ENCODE results near the gene CHD3.

Gene CHD3

GRCh38 chr17:7927596-7927995 lies 39.0 kb downstream of the CHD3 start:
- H3F3A ChIP-seq (ENCODE audit: insufficient read depth, low read length) = no peaks in the 10 kb centered on the region
- no peaks in the 10 kb centered on the region for H3K9me3 ChIP-seq (ENCODE audit: low read length)
- H2AFZ ChIP-seq (ENCODE audit: low read length) = no peak overlapping the region
- H3K9ac ChIP-seq (ENCODE audit: low read length) = no peak overlapping the region
- TF ChIP-seq EZH2 (IDR thresholded peaks at IDR 0.05; ENCODE audit: borderline replicate concordance, low read length) (no peak), CTCF (IDR thresholded peaks at IDR 0.05; ENCODE audit: low read length) (no peak)
- H3K4me2 ChIP-seq (ENCODE audit: low read length) = no peak overlapping the region
- 0 out of 2 replicates have a peak, but pooled peaks cover 4% of the 10 kb centered on the region for H3K79me2 ChIP-seq (ENCODE audit: insufficient read depth, low read length)
- no peaks in the 10 kb centered on the region for H3K27me3 ChIP-seq (ENCODE audit: insufficient read depth, low read length)
- H3K4me1 ChIP-seq (ENCODE audit: insufficient read depth, low read length, severe bottlenecking) = peaks cover 37% of the 10 kb centered on the region
- no peak overlapping the region for H3K4me3 ChIP-seq (ENCODE audit: low read depth, low read length, poor library complexity, severe bottlenecking)
- H3K9me2 ChIP-seq (ENCODE audit: low read depth, low read length) = no peaks in the 10 kb centered on the region
- H3K27ac ChIP-seq (ENCODE audit: low read depth, low read length, poor library complexity, severe bottlenecking) = no peak overlapping the region
- H4K20me1 ChIP-seq (ENCODE audit: insufficient read depth, low read length) = no peaks in the 10 kb centered on the region
- H3K36me3 ChIP-seq (ENCODE audit: insufficient read depth, low read length) = peaks cover 13% of the 10 kb centered on the region; the same call in 1 of the 2 replicates

- Histone ChIP-seq H3K27ac (ENCODE audit: low read depth, low read length, poor library complexity, severe bottlenecking) (peak within 1 kb of the TSS; percentile 27), H4K20me1 (ENCODE audit: insufficient read depth, low read length) (no peaks in the 10 kb centered on the region), H3K9ac (ENCODE audit: low read length) (peak within 1 kb of the TSS; percentile 81), H3K36me3 (ENCODE audit: insufficient read depth, low read length) (peaks cover 13% of the 10 kb centered on the region; the same call in 1 of the 2 replicates), H3F3A (ENCODE audit: insufficient read depth, low read length) (no peaks in the 10 kb centered on the region), H3K4me3 (ENCODE audit: low read depth, low read length, poor library complexity, severe bottlenecking) (peak within 1 kb of the TSS; percentile 76), H3K9me3 (ENCODE audit: low read length) (no peaks in the 10 kb centered on the region), H3K4me1 (ENCODE audit: insufficient read depth, low read length, severe bottlenecking) (peaks cover 47% of the 10 kb centered on the region), H3K79me2 (ENCODE audit: insufficient read depth, low read length) (0 out of 2 replicates have a peak, but pooled peaks cover 4% of the 10 kb centered on the region), H3K27me3 (ENCODE audit: insufficient read depth, low read length) (no peaks in the 10 kb centered on the region), H2AFZ (ENCODE audit: low read length) (no peak within 1 kb of the TSS), H3K4me2 (ENCODE audit: low read length) (peak within 1 kb of the TSS; percentile 79), H3K9me2 (ENCODE audit: low read depth, low read length) (no peaks in the 10 kb centered on the region)
- TF ChIP-seq CTCF (IDR thresholded peaks at IDR 0.05; ENCODE audit: low read length) (no peak), EZH2 (IDR thresholded peaks at IDR 0.05; ENCODE audit: borderline replicate concordance, low read length) (no peak)
Measured at GRCh38 chr17:7929158-7930023, 40.8 kb downstream of the CHD3 start, which contains the start of gene KCNAB3. KCNAB3 (minus strand) TSS chr17:7929856; CDS start chr17:7929435, 421 bp downstream.

DNA sequence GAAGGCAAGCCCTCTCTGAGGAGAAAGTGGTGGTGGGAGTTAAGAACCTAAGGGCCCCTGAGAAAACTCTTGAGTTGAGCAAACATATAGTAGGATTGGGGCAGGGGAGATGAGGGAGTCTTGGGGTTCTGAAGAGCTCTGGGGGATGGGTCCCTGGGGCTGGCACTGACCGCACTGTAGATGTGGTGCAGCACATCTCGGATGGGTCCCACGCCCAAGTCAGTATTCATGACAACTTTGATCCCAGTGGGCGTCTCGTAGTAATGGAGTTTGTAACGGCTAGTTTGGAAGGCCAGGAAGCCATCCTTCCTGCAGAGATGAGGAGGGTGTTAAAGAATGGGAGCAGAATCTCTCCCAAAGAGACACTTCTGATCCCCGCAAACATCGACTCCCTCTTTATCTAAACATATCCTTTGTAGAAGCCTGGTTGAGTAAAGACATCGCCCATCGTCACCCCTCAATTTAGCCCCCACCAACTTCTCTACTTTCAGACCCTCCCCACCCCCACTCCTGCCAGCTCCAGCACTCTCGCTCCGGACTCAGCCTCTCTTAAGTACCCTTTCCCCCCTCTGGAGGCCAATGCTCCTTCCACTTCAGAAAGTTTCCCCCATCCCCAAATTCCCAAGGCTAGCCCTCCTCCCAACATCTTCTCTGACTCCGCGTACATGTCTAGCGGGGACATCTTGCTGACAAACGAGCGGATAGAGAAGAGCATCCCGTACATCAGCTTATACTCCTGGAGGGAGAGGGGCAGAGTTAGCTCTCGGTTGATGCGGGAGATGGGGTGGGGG lies 42.4 kb downstream of the CHD3 start:
- Histone ChIP-seq H3K9me3 (ENCODE audit: low read length) (no peaks in the 10 kb centered on the region), H3K9ac (ENCODE audit: low read length) (peak overlapping the region; percentile 81), H3K27me3 (ENCODE audit: insufficient read depth, low read length) (no peaks in the 10 kb centered on the region), H3K4me3 (ENCODE audit: low read depth, low read length, poor library complexity, severe bottlenecking) (peak overlapping the region; percentile 76), H3K4me2 (ENCODE audit: low read length) (peak overlapping the region; percentile 79), H3K79me2 (ENCODE audit: insufficient read depth, low read length) (0 out of 2 replicates have a peak, but pooled peaks cover 4% of the 10 kb centered on the region), H4K20me1 (ENCODE audit: insufficient read depth, low read length) (no peaks in the 10 kb centered on the region), H2AFZ (ENCODE audit: low read length) (no peak overlapping the region), H3K27ac (ENCODE audit: low read depth, low read length, poor library complexity, severe bottlenecking) (no peak overlapping the region), H3K9me2 (ENCODE audit: low read depth, low read length) (no peaks in the 10 kb centered on the region), H3K36me3 (ENCODE audit: insufficient read depth, low read length) (peaks cover 26% of the 10 kb centered on the region), H3F3A (ENCODE audit: insufficient read depth, low read length) (no peaks in the 10 kb centered on the region), H3K4me1 (ENCODE audit: insufficient read depth, low read length, severe bottlenecking) (peaks cover 51% of the 10 kb centered on the region)
- no peak for TF ChIP-seq EZH2 (IDR thresholded peaks at IDR 0.05; ENCODE audit: borderline replicate concordance, low read length)
- no peak for TF ChIP-seq CTCF (IDR thresholded peaks at IDR 0.05; ENCODE audit: low read length)

Data from OCI-LY1 (cell line).